Measurements from ENCODE around the gene TMEM129. TPM values are rescaled to one million over a fixed set of nuclear protein-coding genes. Genes with fewer than 3 reads are reported as not detected.

Gene TMEM129
- polyA plus RNA-seq, 1 donor from 2014 or later, result 42.1 TPM

- H3K27ac ChIP-seq (ENCODE audit: low read length), result no peak overlapping the region
- no peaks in the 10 kb centered on the region for H3K36me3 ChIP-seq (ENCODE audit: insufficient read depth, low read length)
- H3K9ac ChIP-seq (ENCODE audit: low read length), result no peak overlapping the region
- H3K4me2 ChIP-seq (ENCODE audit: low read length), result no peak overlapping the region
- no peaks in the 10 kb centered on the region for H3K9me3 ChIP-seq (ENCODE audit: low read length)
- H3K9me2 ChIP-seq (ENCODE audit: insufficient read depth, low read length), result no peaks in the 10 kb centered on the region
- H3K27me3 ChIP-seq (ENCODE audit: insufficient read depth, low read depth, low read length), result no peaks in the 10 kb centered on the region
- H4K20me1 ChIP-seq (ENCODE audit: insufficient read depth), result no peaks in the 10 kb centered on the region
- no peak for TF ChIP-seq SMC3 (conservative IDR thresholded peaks at IDR 0.05; ENCODE audit: poor library complexity)
- H3K79me2 ChIP-seq (replicated peaks; ENCODE audit: insufficient read depth, low read length), result no peaks in the 10 kb centered on the region
- H3F3A ChIP-seq (ENCODE audit: insufficient read depth, low read length, poor library complexity, severe bottlenecking), result no peaks in the 10 kb centered on the region
- no peak overlapping the region for H2AFZ ChIP-seq (ENCODE audit: low read depth, low read length)
- no peak overlapping the region for H3K4me3 ChIP-seq (ENCODE audit: low read length)
Observed at GRCh38 chr4:1749370-1749769, 28.2 kb upstream of the TMEM129 start.

DNA sequence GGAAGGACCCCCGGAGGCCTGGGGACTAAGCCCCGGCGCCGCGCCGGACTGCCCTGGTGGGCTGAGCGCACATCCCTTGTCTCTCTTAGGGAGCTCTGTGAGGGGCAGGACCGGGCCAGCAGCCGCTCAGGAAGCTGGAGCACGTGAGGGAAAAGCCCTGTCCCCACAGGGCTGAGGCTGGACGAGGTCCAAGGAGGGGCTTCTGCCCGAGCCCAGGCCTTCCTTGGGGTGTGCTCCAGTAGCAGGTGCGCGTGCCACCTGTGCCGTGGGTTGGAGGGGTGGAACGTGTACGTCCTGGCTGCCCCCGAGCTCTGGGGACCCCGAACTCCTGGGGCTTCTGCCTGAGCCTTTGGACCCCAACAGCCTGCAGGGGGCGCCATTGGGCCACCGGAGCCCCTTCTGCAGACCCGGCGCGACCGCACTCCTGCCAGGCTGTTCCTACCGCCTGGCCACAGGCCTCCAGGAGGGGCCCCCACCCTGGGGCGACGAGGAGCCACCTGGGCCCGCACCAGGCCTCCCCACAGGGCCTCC is 27.4 kb upstream of the TMEM129 start:
- no peak overlapping the region for H3K27ac ChIP-seq (ENCODE audit: low read length)
- H3K79me2 ChIP-seq (replicated peaks; ENCODE audit: insufficient read depth, low read length), result no peaks in the 10 kb centered on the region
- no peaks in the 10 kb centered on the region for H4K20me1 ChIP-seq (ENCODE audit: insufficient read depth)
- no peak overlapping the region for H2AFZ ChIP-seq (ENCODE audit: low read depth, low read length)
- H3K4me2 ChIP-seq (ENCODE audit: low read length), result no peak overlapping the region
- H3K27me3 ChIP-seq (ENCODE audit: insufficient read depth, low read depth, low read length), result no peaks in the 10 kb centered on the region
- no peaks in the 10 kb centered on the region for H3K9me2 ChIP-seq (ENCODE audit: insufficient read depth, low read length)
- H3K36me3 ChIP-seq (ENCODE audit: insufficient read depth, low read length), result no peaks in the 10 kb centered on the region
- no peak overlapping the region for H3K4me3 ChIP-seq (ENCODE audit: low read length)
- TF ChIP-seq RAD21 (conservative IDR thresholded peaks at IDR 0.05) (peak; percentile 61), POLR2AphosphoS5 (IDR thresholded peaks at IDR 0.05) (no peak), CTCF (IDR thresholded peaks at IDR 0.05; ENCODE audit: poor library complexity, severe bottlenecking) (peak; percentile 68), SMC3 (conservative IDR thresholded peaks at IDR 0.05; ENCODE audit: poor library complexity) (peak; percentile 63), EP300 (conservative IDR thresholded peaks at IDR 0.05; ENCODE audit: poor library complexity, severe bottlenecking) (no peak)
- H3K9me3 ChIP-seq (ENCODE audit: low read length), result no peaks in the 10 kb centered on the region
- no peak overlapping the region for H3K9ac ChIP-seq (ENCODE audit: low read length)
- H3F3A ChIP-seq (ENCODE audit: insufficient read depth, low read length, poor library complexity, severe bottlenecking), result no peaks in the 10 kb centered on the region

- Histone ChIP-seq H3K4me3 (ENCODE audit: low read length) (no peak overlapping the region), H3K9me2 (ENCODE audit: insufficient read depth, low read length) (no peaks in the 10 kb centered on the region), H3F3A (ENCODE audit: insufficient read depth, low read length, poor library complexity, severe bottlenecking) (no peaks in the 10 kb centered on the region), H4K20me1 (ENCODE audit: insufficient read depth) (no peaks in the 10 kb centered on the region), H3K9me3 (ENCODE audit: low read length) (no peaks in the 10 kb centered on the region), H3K79me2 (replicated peaks; ENCODE audit: insufficient read depth, low read length) (no peaks in the 10 kb centered on the region), H3K4me2 (ENCODE audit: low read length) (no peak overlapping the region), H3K27me3 (ENCODE audit: insufficient read depth, low read depth, low read length) (no peaks in the 10 kb centered on the region), H2AFZ (ENCODE audit: low read depth, low read length) (no peak overlapping the region), H3K36me3 (ENCODE audit: insufficient read depth, low read length) (no peaks in the 10 kb centered on the region), H3K9ac (ENCODE audit: low read length) (no peak overlapping the region), H3K27ac (ENCODE audit: low read length) (no peak overlapping the region)
- no peak for TF ChIP-seq RAD21 (conservative IDR thresholded peaks at IDR 0.05)
- no peak for TF ChIP-seq EZH2 (IDR thresholded peaks at IDR 0.05; ENCODE audit: borderline replicate concordance, insufficient read depth, low read length, poor library complexity, severe bottlenecking)
- no peak for TF ChIP-seq EP300 (conservative IDR thresholded peaks at IDR 0.05; ENCODE audit: poor library complexity, severe bottlenecking)
- TF ChIP-seq MXI1 (conservative IDR thresholded peaks at IDR 0.05; ENCODE audit: poor library complexity, severe bottlenecking), result no peak
- no peak for TF ChIP-seq TAF1 (IDR thresholded peaks at IDR 0.05; ENCODE audit: low read depth)
- TF ChIP-seq, protein P1, sequence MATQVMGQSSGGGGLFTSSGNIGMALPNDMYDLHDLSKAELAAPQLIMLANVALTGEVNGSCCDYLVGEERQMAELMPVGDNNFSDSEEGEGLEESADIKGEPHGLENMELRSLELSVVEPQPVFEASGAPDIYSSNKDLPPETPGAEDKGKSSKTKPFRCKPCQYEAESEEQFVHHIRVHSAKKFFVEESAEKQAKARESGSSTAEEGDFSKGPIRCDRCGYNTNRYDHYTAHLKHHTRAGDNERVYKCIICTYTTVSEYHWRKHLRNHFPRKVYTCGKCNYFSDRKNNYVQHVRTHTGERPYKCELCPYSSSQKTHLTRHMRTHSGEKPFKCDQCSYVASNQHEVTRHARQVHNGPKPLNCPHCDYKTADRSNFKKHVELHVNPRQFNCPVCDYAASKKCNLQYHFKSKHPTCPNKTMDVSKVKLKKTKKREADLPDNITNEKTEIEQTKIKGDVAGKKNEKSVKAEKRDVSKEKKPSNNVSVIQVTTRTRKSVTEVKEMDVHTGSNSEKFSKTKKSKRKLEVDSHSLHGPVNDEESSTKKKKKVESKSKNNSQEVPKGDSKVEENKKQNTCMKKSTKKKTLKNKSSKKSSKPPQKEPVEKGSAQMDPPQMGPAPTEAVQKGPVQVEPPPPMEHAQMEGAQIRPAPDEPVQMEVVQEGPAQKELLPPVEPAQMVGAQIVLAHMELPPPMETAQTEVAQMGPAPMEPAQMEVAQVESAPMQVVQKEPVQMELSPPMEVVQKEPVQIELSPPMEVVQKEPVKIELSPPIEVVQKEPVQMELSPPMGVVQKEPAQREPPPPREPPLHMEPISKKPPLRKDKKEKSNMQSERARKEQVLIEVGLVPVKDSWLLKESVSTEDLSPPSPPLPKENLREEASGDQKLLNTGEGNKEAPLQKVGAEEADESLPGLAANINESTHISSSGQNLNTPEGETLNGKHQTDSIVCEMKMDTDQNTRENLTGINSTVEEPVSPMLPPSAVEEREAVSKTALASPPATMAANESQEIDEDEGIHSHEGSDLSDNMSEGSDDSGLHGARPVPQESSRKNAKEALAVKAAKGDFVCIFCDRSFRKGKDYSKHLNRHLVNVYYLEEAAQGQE (IDR thresholded peaks at IDR 0.05; ENCODE audit: borderline replicate concordance), result no peak
- no peak for TF ChIP-seq CTCF (IDR thresholded peaks at IDR 0.05; ENCODE audit: poor library complexity, severe bottlenecking)
- no peak for TF ChIP-seq POLR2AphosphoS5 (IDR thresholded peaks at IDR 0.05)
- TF ChIP-seq SMC3 (conservative IDR thresholded peaks at IDR 0.05; ENCODE audit: poor library complexity), result no peak
Observed at GRCh38 chr4:1747603-1747967, 26.5 kb upstream of the TMEM129 start.
